WTC11 (cell line): ENCODE results near the gene NDST3. TPM values are rescaled to one million over a fixed set of nuclear protein-coding genes. Genes with fewer than 3 reads are reported as not detected.

Experiments used
- ATAC-seq: fragments of 200-7000 bp; cut with Tn5 transposase; 2 replicates; pipeline ENCODE4 v1.10.0; 2021; ENCODE audit warnings: mild to moderate bottlenecking, moderate library complexity
- CTCF ChIA-PET: fragments of 300-600 bp; sonication (Branson Sonifier 250); formaldehyde crosslinking; loops from one replicate; lab custom pipeline; 2021; ENCODE audit warnings: antibody characterized with exemption; lab: Charles Lee
- POLR2A ChIA-PET: fragments of 350-600 bp; sonication (Branson Sonifier 250); formaldehyde crosslinking; loops from one replicate; lab custom pipeline; 2021; ENCODE audit warnings: antibody characterized with exemption; lab: Charles Lee
- DNase-seq: peaks from one replicate; pipeline ENCODE4 v3.0.0; 2021; ENCODE audit warnings: low spot score
- H3K27ac Mint-ChIP-seq: 2 replicates; pipeline ENCODE4 v1.8.0; 2021; ENCODE audit warnings: mixed read lengths
- H3K27me3 Mint-ChIP-seq: 2 replicates; pipeline ENCODE4 v1.8.0; 2021; ENCODE audit warnings: low read depth, mild to moderate bottlenecking, moderate library complexity, mixed read lengths
- H3K36me3 Mint-ChIP-seq: 2 replicates; pipeline ENCODE4 v1.8.0; 2021; ENCODE audit warnings: mixed read lengths
- H3K4me1 Mint-ChIP-seq: 2 replicates; pipeline ENCODE4 v1.8.0; 2022; ENCODE audit warnings: mixed read lengths
- H3K4me3 Mint-ChIP-seq: 2 replicates; pipeline ENCODE4 v1.8.0; 2021; ENCODE audit warnings: mild to moderate bottlenecking, moderate library complexity, mixed read lengths
- H3K9me3 Mint-ChIP-seq: 2 replicates; pipeline ENCODE4 v1.8.0; 2021; ENCODE audit warnings: mixed read lengths
- ATF1 ChIP-seq: sonication (generic); formaldehyde crosslinking; IDR thresholded peaks from 2 replicates; pipeline ENCODE4 v1.8.1; 2023; ENCODE audit warnings: mild to moderate bottlenecking, moderate library complexity, missing genetic modification reagents
- CBFB ChIP-seq: sonication (generic); formaldehyde crosslinking; IDR thresholded peaks from 2 replicates; pipeline ENCODE4 v1.8.1; 2022; ENCODE audit warnings: mild to moderate bottlenecking, low read depth, missing genetic modification reagents
- EMX1 ChIP-seq: fragments of 250-450 bp; sonication (Bioruptor Pico); IDR thresholded peaks from 2 replicates; pipeline ENCODE4 v1.8.0; 2021; ENCODE audit warnings: mild to moderate bottlenecking
- FOXJ3 ChIP-seq: sonication (generic); formaldehyde crosslinking; IDR thresholded peaks from 2 replicates; pipeline ENCODE4 v1.9.0; 2021; ENCODE audit warnings: missing genetic modification reagents, mild to moderate bottlenecking, borderline replicate concordance
- FOXK1 ChIP-seq: sonication (generic); formaldehyde crosslinking; IDR thresholded peaks from 2 replicates; pipeline ENCODE4 v1.8.0; 2022; ENCODE audit warnings: mild to moderate bottlenecking, moderate library complexity, missing genetic modification reagents
- NFE2L1 ChIP-seq: sonication (generic); formaldehyde crosslinking; IDR thresholded peaks from 2 replicates; pipeline ENCODE4 v1.8.1; 2023; ENCODE audit warnings: missing genetic modification reagents
- PRRX2 ChIP-seq: fragments of 250-450 bp; sonication (Bioruptor Pico); IDR thresholded peaks from 2 replicates; pipeline ENCODE4 v1.8.0; 2021; ENCODE audit warnings: mild to moderate bottlenecking
- SP1 ChIP-seq: sonication (generic); formaldehyde crosslinking; conservative IDR thresholded peaks from 2 replicates; pipeline ENCODE4 v1.8.1; 2022; ENCODE audit warnings: missing genetic modification reagents
- TCF7 ChIP-seq: sonication (generic); formaldehyde crosslinking; IDR thresholded peaks from 2 replicates; pipeline ENCODE4 v1.8.0; 2022; ENCODE audit warnings: mild to moderate bottlenecking, low read depth, missing genetic modification reagents, moderate library complexity
- ZBTB21 ChIP-seq: sonication (generic); formaldehyde crosslinking; IDR thresholded peaks from 2 replicates; pipeline ENCODE4 v1.8.1; 2023; ENCODE audit warnings: mild to moderate bottlenecking, missing genetic modification reagents, borderline replicate concordance
- ZBTB43 ChIP-seq: sonication (generic); formaldehyde crosslinking; IDR thresholded peaks from 2 replicates; pipeline ENCODE4 v1.8.1; 2023; ENCODE audit warnings: mild to moderate bottlenecking, missing genetic modification reagents
- ZNF121 ChIP-seq: sonication (generic); formaldehyde crosslinking; IDR thresholded peaks from 2 replicates; pipeline ENCODE4 v1.8.0; 2023; ENCODE audit warnings: missing genetic modification reagents
- ZNF138 ChIP-seq: sonication (generic); formaldehyde crosslinking; conservative IDR thresholded peaks from 2 replicates; pipeline ENCODE4 v1.8.1; 2022; ENCODE audit warnings: mild to moderate bottlenecking, moderate library complexity, missing genetic modification reagents
- ZNF232 ChIP-seq: sonication (generic); formaldehyde crosslinking; IDR thresholded peaks from 2 replicates; pipeline ENCODE4 v1.8.0; 2022; ENCODE audit warnings: mild to moderate bottlenecking, missing genetic modification reagents
- ZNF317 ChIP-seq: sonication (generic); formaldehyde crosslinking; IDR thresholded peaks from 2 replicates; pipeline ENCODE4 v1.8.1; 2023; ENCODE audit warnings: low read depth, mild to moderate bottlenecking, moderate library complexity, missing genetic modification reagents, borderline replicate concordance
- ZNF423 ChIP-seq: fragments of 250-450 bp; sonication (Bioruptor Pico); IDR thresholded peaks from 2 replicates; pipeline ENCODE4 v2.1.2; 2022; ENCODE audit warnings: mild to moderate bottlenecking, moderate library complexity
- ZNF512 ChIP-seq: sonication (generic); formaldehyde crosslinking; IDR thresholded peaks from 2 replicates; pipeline ENCODE4 v1.8.1; 2022; ENCODE audit warnings: missing genetic modification reagents, borderline replicate concordance
- ZNF671 ChIP-seq: fragments of 250-450 bp; sonication (Bioruptor Pico); IDR thresholded peaks from 2 replicates; pipeline ENCODE4 v1.8.0; 2021; ENCODE audit warnings: mild to moderate bottlenecking
- total RNA-seq: library from RNA; stranded (reverse); gene quantifications from 3 replicates; pipeline ENCODE4 v1.2.3, GENCODE V29; 2021
- TF ChIP-seq, protein P1 (sequence below): sonication (generic); formaldehyde crosslinking; IDR thresholded peaks from 2 replicates; pipeline ENCODE4 v1.8.1; 2023; ENCODE audit warnings: mild to moderate bottlenecking, moderate library complexity, missing genetic modification reagents
- TF ChIP-seq, protein P2 (sequence below): sonication (generic); formaldehyde crosslinking; IDR thresholded peaks from 2 replicates; pipeline ENCODE4 v1.8.0; 2023; ENCODE audit warnings: mild to moderate bottlenecking, missing genetic modification reagents
- TF ChIP-seq, protein P3 (sequence below): sonication (generic); formaldehyde crosslinking; IDR thresholded peaks from 2 replicates; pipeline ENCODE4 v1.8.1; 2022; ENCODE audit warnings: low read depth, missing genetic modification reagents, borderline replicate concordance
- TF ChIP-seq, protein P4 (sequence below): sonication (generic); formaldehyde crosslinking; IDR thresholded peaks from 2 replicates; pipeline ENCODE4 v1.8.0; 2022; ENCODE audit warnings: mild to moderate bottlenecking, missing genetic modification reagents
- TF ChIP-seq, protein P5 (sequence below): sonication (generic); formaldehyde crosslinking; conservative IDR thresholded peaks from 2 replicates; pipeline ENCODE4 v1.8.1; 2022; ENCODE audit warnings: mild to moderate bottlenecking, missing genetic modification reagents
- TF ChIP-seq, protein P6 (sequence below): sonication (generic); formaldehyde crosslinking; IDR thresholded peaks from 2 replicates; pipeline ENCODE4 v1.8.1; 2022; ENCODE audit warnings: low read depth, mild to moderate bottlenecking, moderate library complexity, missing genetic modification reagents, borderline replicate concordance

NDST3 gene
- total RNA-seq, 1 experiment from 2014 or later = 0.37 TPM

DNA sequence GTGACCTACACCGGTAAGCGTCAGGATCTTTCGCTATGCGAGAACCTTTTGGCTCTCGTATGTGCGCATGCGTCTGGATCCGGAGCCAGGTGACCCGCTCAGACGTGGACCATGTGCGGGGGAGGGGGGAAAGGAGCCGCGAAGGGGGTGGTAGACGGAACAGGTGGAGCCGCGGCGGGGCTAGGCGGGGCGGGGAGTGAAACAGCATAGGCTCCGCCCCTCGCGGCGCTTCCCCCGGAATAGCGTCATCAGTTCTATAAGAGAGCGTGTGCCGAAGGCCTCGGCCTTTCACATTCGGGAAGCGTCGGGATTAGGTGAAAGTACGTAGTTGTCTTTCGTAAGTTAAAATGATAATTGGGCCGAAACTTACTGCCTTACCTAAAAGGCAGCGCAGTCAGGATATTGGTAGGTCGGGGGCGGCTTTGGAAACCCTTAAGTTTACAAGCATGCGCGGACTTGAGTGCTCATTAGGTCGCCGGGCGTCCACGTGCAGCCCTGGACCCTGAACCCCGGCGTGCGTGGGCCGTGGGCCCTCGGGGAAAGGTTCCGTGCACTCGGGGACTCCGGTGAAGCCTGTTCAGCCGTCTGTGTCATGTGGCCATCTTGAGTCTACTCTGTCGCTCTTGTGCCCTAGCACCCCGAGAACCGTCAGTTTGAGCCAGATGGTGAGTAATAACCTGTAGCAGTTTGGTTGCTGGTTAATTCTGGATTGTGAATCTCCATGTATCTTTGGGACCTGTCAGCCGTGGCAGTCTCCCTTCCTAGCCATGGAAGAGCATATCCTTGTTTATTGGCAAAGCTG, 244.4 kb downstream of the NDST3 start (continued):
- TF ChIP-seq, protein P1, sequence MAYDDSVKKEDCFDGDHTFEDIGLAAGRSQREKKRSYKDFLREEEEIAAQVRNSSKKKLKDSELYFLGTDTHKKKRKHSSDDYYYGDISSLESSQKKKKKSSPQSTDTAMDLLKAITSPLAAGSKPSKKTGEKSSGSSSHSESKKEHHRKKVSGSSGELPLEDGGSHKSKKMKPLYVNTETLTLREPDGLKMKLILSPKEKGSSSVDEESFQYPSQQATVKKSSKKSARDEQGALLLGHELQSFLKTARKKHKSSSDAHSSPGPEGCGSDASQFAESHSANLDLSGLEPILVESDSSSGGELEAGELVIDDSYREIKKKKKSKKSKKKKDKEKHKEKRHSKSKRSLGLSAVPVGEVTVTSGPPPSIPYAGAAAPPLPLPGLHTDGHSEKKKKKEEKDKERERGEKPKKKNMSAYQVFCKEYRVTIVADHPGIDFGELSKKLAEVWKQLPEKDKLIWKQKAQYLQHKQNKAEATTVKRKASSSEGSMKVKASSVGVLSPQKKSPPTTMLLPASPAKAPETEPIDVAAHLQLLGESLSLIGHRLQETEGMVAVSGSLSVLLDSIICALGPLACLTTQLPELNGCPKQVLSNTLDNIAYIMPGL = no peak
- TF ChIP-seq NFE2L1 (CRISPR knock-in tag) = no peak
- no peak for TF ChIP-seq FOXJ3 (CRISPR knock-in tag)
- TF ChIP-seq, protein P2, sequence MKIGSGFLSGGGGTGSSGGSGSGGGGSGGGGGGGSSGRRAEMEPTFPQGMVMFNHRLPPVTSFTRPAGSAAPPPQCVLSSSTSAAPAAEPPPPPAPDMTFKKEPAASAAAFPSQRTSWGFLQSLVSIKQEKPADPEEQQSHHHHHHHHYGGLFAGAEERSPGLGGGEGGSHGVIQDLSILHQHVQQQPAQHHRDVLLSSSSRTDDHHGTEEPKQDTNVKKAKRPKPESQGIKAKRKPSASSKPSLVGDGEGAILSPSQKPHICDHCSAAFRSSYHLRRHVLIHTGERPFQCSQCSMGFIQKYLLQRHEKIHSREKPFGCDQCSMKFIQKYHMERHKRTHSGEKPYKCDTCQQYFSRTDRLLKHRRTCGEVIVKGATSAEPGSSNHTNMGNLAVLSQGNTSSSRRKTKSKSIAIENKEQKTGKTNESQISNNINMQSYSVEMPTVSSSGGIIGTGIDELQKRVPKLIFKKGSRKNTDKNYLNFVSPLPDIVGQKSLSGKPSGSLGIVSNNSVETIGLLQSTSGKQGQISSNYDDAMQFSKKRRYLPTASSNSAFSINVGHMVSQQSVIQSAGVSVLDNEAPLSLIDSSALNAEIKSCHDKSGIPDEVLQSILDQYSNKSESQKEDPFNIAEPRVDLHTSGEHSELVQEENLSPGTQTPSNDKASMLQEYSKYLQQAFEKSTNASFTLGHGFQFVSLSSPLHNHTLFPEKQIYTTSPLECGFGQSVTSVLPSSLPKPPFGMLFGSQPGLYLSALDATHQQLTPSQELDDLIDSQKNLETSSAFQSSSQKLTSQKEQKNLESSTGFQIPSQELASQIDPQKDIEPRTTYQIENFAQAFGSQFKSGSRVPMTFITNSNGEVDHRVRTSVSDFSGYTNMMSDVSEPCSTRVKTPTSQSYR (CRISPR knock-in tag) = peak; percentile 82; the same call in 1 of the 2 replicates
- TF ChIP-seq, protein P3, sequence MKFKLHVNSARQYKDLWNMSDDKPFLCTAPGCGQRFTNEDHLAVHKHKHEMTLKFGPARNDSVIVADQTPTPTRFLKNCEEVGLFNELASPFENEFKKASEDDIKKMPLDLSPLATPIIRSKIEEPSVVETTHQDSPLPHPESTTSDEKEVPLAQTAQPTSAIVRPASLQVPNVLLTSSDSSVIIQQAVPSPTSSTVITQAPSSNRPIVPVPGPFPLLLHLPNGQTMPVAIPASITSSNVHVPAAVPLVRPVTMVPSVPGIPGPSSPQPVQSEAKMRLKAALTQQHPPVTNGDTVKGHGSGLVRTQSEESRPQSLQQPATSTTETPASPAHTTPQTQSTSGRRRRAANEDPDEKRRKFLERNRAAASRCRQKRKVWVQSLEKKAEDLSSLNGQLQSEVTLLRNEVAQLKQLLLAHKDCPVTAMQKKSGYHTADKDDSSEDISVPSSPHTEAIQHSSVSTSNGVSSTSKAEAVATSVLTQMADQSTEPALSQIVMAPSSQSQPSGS = 0 out of 2 replicates have a peak, but pooled peaks have one; percentile 25
- no peak for TF ChIP-seq ZNF423 (CRISPR knock-in tag)
- peak; percentile 90 for TF ChIP-seq EMX1 (CRISPR knock-in tag)
- TF ChIP-seq, protein P4, sequence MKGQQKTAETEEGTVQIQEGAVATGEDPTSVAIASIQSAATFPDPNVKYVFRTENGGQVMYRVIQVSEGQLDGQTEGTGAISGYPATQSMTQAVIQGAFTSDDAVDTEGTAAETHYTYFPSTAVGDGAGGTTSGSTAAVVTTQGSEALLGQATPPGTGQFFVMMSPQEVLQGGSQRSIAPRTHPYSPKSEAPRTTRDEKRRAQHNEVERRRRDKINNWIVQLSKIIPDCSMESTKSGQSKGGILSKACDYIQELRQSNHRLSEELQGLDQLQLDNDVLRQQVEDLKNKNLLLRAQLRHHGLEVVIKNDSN (CRISPR knock-in tag) = peak; percentile 85
- no peak for TF ChIP-seq CBFB (CRISPR knock-in tag)
- no peak for TF ChIP-seq ZNF512 (CRISPR knock-in tag)
- TF ChIP-seq TCF7 (CRISPR knock-in tag) = no peak
- TF ChIP-seq SP1 (CRISPR knock-in tag) = peak; percentile 78
- TF ChIP-seq ZNF317 (CRISPR knock-in tag) = no peak
- TF ChIP-seq ZNF138 = no peak
- TF ChIP-seq FOXK1 = peak; percentile 71; the same call in 1 of the 2 replicates

DNA sequence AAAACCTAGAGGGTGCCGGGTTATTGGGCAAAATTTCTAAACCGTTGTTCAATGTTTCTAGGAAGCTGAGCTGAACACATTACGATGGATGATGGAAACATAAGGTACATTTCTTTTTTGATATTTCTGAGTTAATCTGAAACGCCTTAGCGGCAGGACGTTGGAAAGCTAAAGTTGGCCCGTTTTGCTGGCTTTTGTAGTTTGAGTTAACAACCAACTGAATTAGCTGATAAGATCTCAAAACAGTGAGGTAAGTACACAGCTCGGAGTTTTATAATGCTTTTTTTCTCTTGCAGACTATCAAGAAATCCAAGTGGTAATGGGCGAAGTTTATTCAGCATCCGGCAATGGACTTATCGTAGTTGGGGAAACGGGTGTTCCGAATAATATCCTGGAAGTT, 245.0 kb downstream of the NDST3 start:
- Mint-ChIP-seq H3K36me3 (peaks cover 28% of the 10 kb centered on the region), H3K27ac (peak overlapping the region; percentile 96), H3K9me3 (peaks cover 6% of the 10 kb centered on the region), H3K4me1 (peaks cover 27% of the 10 kb centered on the region), H3K27me3 (no peaks in the 10 kb centered on the region; the same call in 1 of the 2 replicates), H3K4me3 (peak overlapping the region; percentile 90)
- ChIA-PET POLR2A (no interaction called here), CTCF (interaction anchor here (1.2 kb wide), 1 partner anchor 73 kb away, joined by 3 read pairs; the partner anchor contains the start of gene PRSS12)
- ATAC-seq (no peak), DNase-seq (no peak)
- TF ChIP-seq, protein P5, sequence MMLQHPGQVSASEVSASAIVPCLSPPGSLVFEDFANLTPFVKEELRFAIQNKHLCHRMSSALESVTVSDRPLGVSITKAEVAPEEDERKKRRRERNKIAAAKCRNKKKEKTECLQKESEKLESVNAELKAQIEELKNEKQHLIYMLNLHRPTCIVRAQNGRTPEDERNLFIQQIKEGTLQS = no peak
- TF ChIP-seq, protein P6, sequence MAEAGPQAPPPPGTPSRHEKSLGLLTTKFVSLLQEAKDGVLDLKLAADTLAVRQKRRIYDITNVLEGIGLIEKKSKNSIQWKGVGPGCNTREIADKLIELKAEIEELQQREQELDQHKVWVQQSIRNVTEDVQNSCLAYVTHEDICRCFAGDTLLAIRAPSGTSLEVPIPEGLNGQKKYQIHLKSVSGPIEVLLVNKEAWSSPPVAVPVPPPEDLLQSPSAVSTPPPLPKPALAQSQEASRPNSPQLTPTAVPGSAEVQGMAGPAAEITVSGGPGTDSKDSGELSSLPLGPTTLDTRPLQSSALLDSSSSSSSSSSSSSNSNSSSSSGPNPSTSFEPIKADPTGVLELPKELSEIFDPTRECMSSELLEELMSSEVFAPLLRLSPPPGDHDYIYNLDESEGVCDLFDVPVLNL (CRISPR knock-in tag) = no peak
- TF ChIP-seq ZNF121 (no peak), ZBTB21 (CRISPR knock-in tag) (no peak), EMX1 (CRISPR knock-in tag) (no peak), ZNF671 (no peak), PRRX2 (CRISPR knock-in tag) (no peak), ZNF232 (CRISPR knock-in tag) (no peak), ZBTB43 (CRISPR knock-in tag) (no peak), ATF1 (CRISPR knock-in tag) (no peak)
